Erythroblast (primary cell): Measurements from ENCODE around the gene UPK3B.
"Not testable (repeated sequence)": the region's sequence is repeated elsewhere in the genome, so short reads cannot be mapped to it uniquely, and the experiment has no call there.

Experiments used
- GATA1 ChIP-seq: IDR thresholded peaks from 2 replicates; pipeline ENCODE4 v1.6.1; 2011; ENCODE audit warnings: low read depth, mild to moderate bottlenecking, control low read depth, low read length, moderate library complexity
- POLR2A ChIP-seq: IDR thresholded peaks from 2 replicates; pipeline ENCODE4 v1.6.1; 2011; ENCODE audit warnings: mild to moderate bottlenecking, low read length

DNA sequence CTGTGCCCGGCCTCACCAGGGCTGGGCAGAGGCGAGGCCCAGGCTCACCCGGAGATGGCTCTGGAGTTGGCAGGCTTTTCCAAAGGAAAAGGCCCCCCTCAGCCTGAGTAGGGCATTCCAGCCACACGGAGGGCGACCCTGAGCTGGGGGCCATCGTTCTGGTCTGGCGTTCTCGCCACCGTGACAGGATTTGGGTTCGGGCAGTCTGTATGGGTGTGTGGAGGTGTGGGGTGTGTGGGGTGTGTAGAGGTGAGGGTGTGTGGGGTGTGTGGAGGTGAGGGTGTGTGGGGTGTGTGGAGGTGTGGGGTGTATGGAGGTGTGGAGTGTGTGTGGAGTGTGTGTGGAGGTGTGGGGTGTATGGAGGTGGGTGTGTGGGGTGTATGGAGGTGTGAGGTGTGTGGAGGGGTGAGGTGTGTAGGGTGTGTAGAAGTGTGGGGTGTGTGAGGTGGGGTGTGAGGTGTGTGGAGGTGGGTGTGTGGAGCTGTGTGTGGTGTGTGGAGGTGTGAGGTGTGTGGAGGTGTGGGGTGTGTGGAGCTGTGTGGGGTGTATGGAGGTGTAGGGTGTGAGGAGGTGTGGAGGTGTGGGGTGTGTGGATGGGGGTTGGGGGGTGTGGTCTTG is 11.7 kb upstream of the UPK3B start:
- TF ChIP-seq POLR2A, GATA1: not testable (repeated sequence)
